ENCODE results near the gene PIK3CA.
A peak's percentile ranks its signal among the peaks of the same experiment; 100 is the strongest.
"Not testable (repeated sequence)": the region's sequence is repeated elsewhere in the genome, so short reads cannot be mapped to it uniquely, and the experiment has no call there.

PIK3CA gene
- 79.2 to 133 reads per million in 2 experiments for total RNA-seq

- peak; percentile 95 for DNase-seq (ENCODE audit: low read depth)
Measured at GRCh38 chr3:179147873-179148615, at the start of gene PIK3CA. TSS of gene PIK3CA (plus strand) at chr3:179148357. CDS start at chr3:179198826, 50,469 bp downstream.

- no peak for DNase-seq (ENCODE audit: low read depth)
Measured at GRCh38 chr3:179098388-179099077, 49.6 kb upstream of the PIK3CA start.

GRCh38 chr3:179100652-179101051 lies 47.5 kb upstream of the PIK3CA start:
- no peak for DNase-seq (ENCODE audit: low read depth)

- DNase-seq (ENCODE audit: low read depth) = no peak
Measured at GRCh38 chr3:179105881-179106280, 42.3 kb upstream of the PIK3CA start.

GRCh38 chr3:179107617-179108016 lies 40.5 kb upstream of the PIK3CA start:
- DNase-seq (ENCODE audit: low read depth) = no peak

- no peak for DNase-seq (ENCODE audit: low read depth)
Measured at GRCh38 chr3:179108086-179108485, 40.1 kb upstream of the PIK3CA start.

- DNase-seq (ENCODE audit: low read depth) = no peak
Measured at GRCh38 chr3:179113903-179114302, 34.3 kb upstream of the PIK3CA start.

- DNase-seq (ENCODE audit: low read depth) = not testable (repeated sequence)
Measured at GRCh38 chr3:179115444-179115843, 32.7 kb upstream of the PIK3CA start.

- DNase-seq (ENCODE audit: low read depth) = no peak
Measured at GRCh38 chr3:179116816-179117215, 31.3 kb upstream of the PIK3CA start.

- not testable (repeated sequence) for DNase-seq (ENCODE audit: low read depth)
Measured at GRCh38 chr3:179132191-179132890, 15.8 kb upstream of the PIK3CA start.

GRCh38 chr3:179133575-179133974 lies 14.6 kb upstream of the PIK3CA start:
- no peak for DNase-seq (ENCODE audit: low read depth)

- DNase-seq (ENCODE audit: low read depth) = no peak
Measured at GRCh38 chr3:179136195-179136594, 12.0 kb upstream of the PIK3CA start.

- no peak for DNase-seq (ENCODE audit: low read depth)
Measured at GRCh38 chr3:179141890-179142289, 6.3 kb upstream of the PIK3CA start.

- no peak for DNase-seq (ENCODE audit: low read depth)
Measured at GRCh38 chr3:179146911-179147513, 1.1 kb upstream of the PIK3CA start.

GRCh38 chr3:179147514-179147872 lies 664 bp upstream of the PIK3CA start:
- DNase-seq (ENCODE audit: low read depth) = no peak

GRCh38 chr3:179148616-179149405 lies 654 bp downstream of the PIK3CA start:
- DNase-seq (ENCODE audit: low read depth) = peak; percentile 65

GRCh38 chr3:179149406-179149867 lies 1.3 kb downstream of the PIK3CA start:
- DNase-seq (ENCODE audit: low read depth) = peak; percentile 31

- DNase-seq (ENCODE audit: low read depth) = no peak
Measured at GRCh38 chr3:179149951-179150350, 1.8 kb downstream of the PIK3CA start.

- no peak for DNase-seq (ENCODE audit: low read depth)
Measured at GRCh38 chr3:179150610-179151009, 2.5 kb downstream of the PIK3CA start.

- DNase-seq (ENCODE audit: low read depth) = no peak
Measured at GRCh38 chr3:179151474-179151873, 3.3 kb downstream of the PIK3CA start.

GRCh38 chr3:179156170-179156569 lies 8.0 kb downstream of the PIK3CA start:
- DNase-seq (ENCODE audit: low read depth) = no peak
